ENCODE measurements around the gene DHX35.
"Not testable (repeated sequence)": the region's sequence is repeated elsewhere in the genome, so short reads cannot be mapped to it uniquely, and the experiment has no call there.

The DHX35 gene

GRCh38 chr20:38941726-38942389 lies 20.3 kb upstream of the DHX35 start:
- DNase-seq: no peak

- no peak for DNase-seq
These were observed 17.1 kb upstream of the DHX35 start for GRCh38 chr20:38945012-38945411.

GRCh38 chr20:38946836-38947235 lies 15.3 kb upstream of the DHX35 start:
- no peak for DNase-seq

- DNase-seq: no peak
These were observed 14.2 kb upstream of the DHX35 start for GRCh38 chr20:38947931-38948362.

GRCh38 chr20:38950254-38950653 lies 11.9 kb upstream of the DHX35 start:
- DNase-seq: no peak

GRCh38 chr20:38951611-38952010 lies 10.5 kb upstream of the DHX35 start:
- no peak for DNase-seq

- no peak for DNase-seq
These were observed 10.0 kb upstream of the DHX35 start for GRCh38 chr20:38952153-38952552.

- DNase-seq: no peak
These were observed 8.4 kb upstream of the DHX35 start for GRCh38 chr20:38953630-38954340.

- DNase-seq: peak; percentile 48
These were observed 4.8 kb upstream of the DHX35 start for GRCh38 chr20:38957235-38957876.

GRCh38 chr20:38957915-38958485 lies 4.1 kb upstream of the DHX35 start:
- DNase-seq: no peak

GRCh38 chr20:38960187-38960687 lies 1.9 kb upstream of the DHX35 start:
- DNase-seq: not testable (repeated sequence)

- no peak for DNase-seq
These were observed 557 bp upstream of the DHX35 start for GRCh38 chr20:38961530-38962043.

GRCh38 chr20:38962928-38963401 lies 821 bp downstream of the DHX35 start:
- no peak for DNase-seq

- no peak for DNase-seq
These were observed 1.6 kb downstream of the DHX35 start for GRCh38 chr20:38963745-38964144.

GRCh38 chr20:38965264-38965663 lies 3.1 kb downstream of the DHX35 start:
- no peak for DNase-seq

GRCh38 chr20:38968090-38968489 lies 5.9 kb downstream of the DHX35 start:
- no peak for DNase-seq

GRCh38 chr20:38969708-38970107 lies 7.6 kb downstream of the DHX35 start:
- no peak for DNase-seq

- DNase-seq: no peak
These were observed 8.2 kb downstream of the DHX35 start for GRCh38 chr20:38970302-38970701.

GRCh38 chr20:38973107-38973506 lies 11.0 kb downstream of the DHX35 start:
- DNase-seq: no peak

- no peak for DNase-seq
These were observed 11.5 kb downstream of the DHX35 start for GRCh38 chr20:38973645-38974044.

- no peak for DNase-seq
These were observed 13.5 kb downstream of the DHX35 start for GRCh38 chr20:38975539-38976120.

- no peak for DNase-seq
These were observed 17.3 kb downstream of the DHX35 start for GRCh38 chr20:38979434-38979833.

- DNase-seq: no peak
These were observed 17.7 kb downstream of the DHX35 start for GRCh38 chr20:38979842-38980241.

Data from NCI-H2171 treated with DMSO at 0.1 percent for 48 hours (cell line).